BLaER1 (cell line): ENCODE data around the gene THSD7A.

Experiments
- H3K27ac ChIP-seq: shearing (Covaris generic); formaldehyde crosslinking; 2 replicates; pipeline ENCODE4 v1.8.1; 2022
- H3K27me3 ChIP-seq: shearing (Covaris generic); formaldehyde crosslinking; 2 replicates; pipeline ENCODE4 v1.8.1; 2022
- H3K36me3 ChIP-seq: shearing (Covaris generic); formaldehyde crosslinking; 2 replicates; pipeline ENCODE4 v1.8.1; 2022
- H3K4me1 ChIP-seq: shearing (Covaris generic); formaldehyde crosslinking; 2 replicates; pipeline ENCODE4 v1.8.1; 2022
- H3K4me2 ChIP-seq: shearing (Covaris generic); formaldehyde crosslinking; 2 replicates; pipeline ENCODE4 v1.8.1; 2022
- H3K4me3 ChIP-seq: shearing (Covaris generic); formaldehyde crosslinking; 2 replicates; pipeline ENCODE4 v1.8.1; 2022
- H3K9ac ChIP-seq: shearing (Covaris generic); formaldehyde crosslinking; 2 replicates; pipeline ENCODE4 v1.8.1; 2022
- H3K9me3 ChIP-seq: shearing (Covaris generic); formaldehyde crosslinking; 2 replicates; pipeline ENCODE4 v1.8.1; 2022
- H4K20me1 ChIP-seq: shearing (Covaris generic); formaldehyde crosslinking; 2 replicates; pipeline ENCODE4 v1.8.1; 2022
- Cebpa-rat ChIP-seq: shearing (Covaris generic); IDR thresholded peaks from 2 replicates; pipeline ENCODE4 v1.8.1; 2022

Gene THSD7A

DNA sequence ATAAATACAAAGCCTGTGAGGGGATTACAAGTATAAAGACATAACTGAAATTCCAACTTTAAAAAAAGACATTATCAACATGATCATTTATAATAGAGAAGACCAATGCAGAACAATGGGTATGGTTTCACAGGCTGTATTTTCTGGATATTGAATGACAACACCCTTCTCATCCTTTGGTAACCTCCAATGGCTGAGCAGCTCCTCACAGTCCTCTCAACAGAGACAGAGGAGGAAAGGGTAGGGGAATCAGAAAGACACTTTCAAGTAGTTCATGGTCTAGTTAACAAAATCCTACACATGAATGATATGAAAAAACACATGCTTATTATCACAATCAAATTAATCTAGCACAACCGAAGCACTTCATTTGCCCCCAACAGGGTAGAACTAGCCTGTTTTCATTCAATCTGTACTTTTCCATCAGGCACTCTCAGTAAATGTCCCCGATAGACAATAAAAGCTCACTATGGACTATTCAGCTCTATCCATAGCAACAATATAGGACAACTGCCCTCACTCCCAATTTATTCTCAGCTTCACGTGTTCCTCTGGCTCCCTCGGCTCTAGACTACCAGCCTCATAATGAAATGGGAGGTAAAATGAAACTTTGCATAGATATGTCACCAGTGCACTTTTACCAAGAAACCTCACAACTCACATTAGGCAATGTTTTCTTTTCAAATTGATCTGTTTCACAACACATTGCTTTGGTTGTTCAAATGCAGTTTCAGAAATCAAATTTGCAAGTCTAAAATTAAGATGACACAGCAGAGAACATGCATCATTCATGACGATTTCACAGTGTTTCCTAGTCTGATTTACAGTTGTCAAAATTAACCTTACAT, 211.4 kb downstream of the THSD7A start:
- Histone ChIP-seq H3K9me3 (no peaks in the 10 kb centered on the region), H3K27ac (no peak overlapping the region)
- no peak for TF ChIP-seq Cebpa-rat

DNA sequence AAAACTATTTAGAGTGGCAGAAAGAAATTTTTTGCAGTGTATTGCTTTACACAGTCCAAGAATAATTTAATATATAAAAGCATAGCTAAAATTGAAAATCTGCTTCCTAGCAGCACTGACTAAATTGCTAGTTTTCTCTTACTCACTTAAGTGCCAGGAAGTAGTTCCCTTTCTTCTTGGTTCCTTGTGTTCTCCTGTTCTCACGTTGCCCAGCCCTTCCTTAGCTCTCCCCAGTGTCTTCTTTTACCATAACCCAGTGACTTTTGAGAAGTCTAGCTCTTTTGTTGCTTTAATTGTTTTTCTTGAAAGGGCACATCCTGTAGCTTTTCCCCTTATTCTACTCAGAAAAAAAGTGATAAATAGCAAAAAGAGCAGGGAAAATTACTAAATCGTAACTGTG, 215.5 kb downstream of the THSD7A start:
- Histone ChIP-seq H4K20me1 (no peaks in the 10 kb centered on the region), H3K27ac (no peak overlapping the region), H3K4me1 (no peaks in the 10 kb centered on the region), H3K27me3 (no peaks in the 10 kb centered on the region), H3K9me3 (no peaks in the 10 kb centered on the region), H3K4me3 (no peak overlapping the region), H3K36me3 (no peaks in the 10 kb centered on the region), H3K4me2 (no peak overlapping the region), H3K9ac (no peak overlapping the region)
- no peak for TF ChIP-seq Cebpa-rat

More for the DNA sequence above, 211.4 kb downstream of the THSD7A start:
- H3K4me3 ChIP-seq = no peak overlapping the region
- no peaks in the 10 kb centered on the region for H3K27me3 ChIP-seq
- no peak overlapping the region for H3K9ac ChIP-seq
- H3K4me1 ChIP-seq = no peaks in the 10 kb centered on the region
- H4K20me1 ChIP-seq = no peaks in the 10 kb centered on the region
- H3K36me3 ChIP-seq = no peaks in the 10 kb centered on the region
- H3K4me2 ChIP-seq = no peak overlapping the region

DNA sequence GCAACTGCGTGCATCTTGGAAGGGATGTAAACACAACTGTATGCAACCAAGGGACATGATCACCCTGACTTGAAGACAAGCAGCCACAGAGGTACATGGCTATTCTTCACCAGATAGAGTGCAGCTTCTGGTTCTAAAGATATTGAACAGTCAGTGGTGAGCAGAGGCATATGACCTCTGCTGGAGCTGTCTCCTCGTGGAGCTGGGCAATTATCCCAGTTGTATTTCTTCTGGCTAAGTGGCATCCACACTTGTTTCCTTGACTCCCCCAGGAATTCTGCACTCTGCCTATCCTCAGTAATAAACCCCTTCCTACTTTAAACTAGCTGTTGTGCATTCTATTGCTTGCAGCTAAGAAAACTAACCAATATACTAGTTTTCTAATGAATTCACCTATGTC, 216.8 kb downstream of the THSD7A start:
- no peaks in the 10 kb centered on the region for H3K4me1 ChIP-seq
- no peaks in the 10 kb centered on the region for H3K36me3 ChIP-seq
- TF ChIP-seq Cebpa-rat = no peak
- no peak overlapping the region for H3K27ac ChIP-seq
- no peaks in the 10 kb centered on the region for H3K9me3 ChIP-seq
- no peak overlapping the region for H3K9ac ChIP-seq
- H3K4me2 ChIP-seq = no peak overlapping the region
- H3K27me3 ChIP-seq = no peaks in the 10 kb centered on the region
- no peaks in the 10 kb centered on the region for H4K20me1 ChIP-seq
- no peak overlapping the region for H3K4me3 ChIP-seq

- TF ChIP-seq Cebpa-rat = no peak
- H3K4me1 ChIP-seq = no peaks in the 10 kb centered on the region
- no peaks in the 10 kb centered on the region for H3K36me3 ChIP-seq
- H3K4me2 ChIP-seq = no peak overlapping the region
- no peak overlapping the region for H3K27ac ChIP-seq
- no peaks in the 10 kb centered on the region for H3K27me3 ChIP-seq
- no peak overlapping the region for H3K4me3 ChIP-seq
- no peaks in the 10 kb centered on the region for H3K9me3 ChIP-seq
- no peaks in the 10 kb centered on the region for H4K20me1 ChIP-seq
- no peak overlapping the region for H3K9ac ChIP-seq
These were observed 218.6 kb downstream of the THSD7A start for GRCh38 chr7:11613292-11613930.

- H3K27me3 ChIP-seq = no peaks in the 10 kb centered on the region
- no peak overlapping the region for H3K4me3 ChIP-seq
- no peak overlapping the region for H3K27ac ChIP-seq
- H4K20me1 ChIP-seq = no peaks in the 10 kb centered on the region
- no peak overlapping the region for H3K4me2 ChIP-seq
- H3K36me3 ChIP-seq = no peaks in the 10 kb centered on the region
- H3K4me1 ChIP-seq = no peaks in the 10 kb centered on the region
- no peaks in the 10 kb centered on the region for H3K9me3 ChIP-seq
- no peak overlapping the region for H3K9ac ChIP-seq
- no peak for TF ChIP-seq Cebpa-rat
These were observed 219.3 kb downstream of the THSD7A start for GRCh38 chr7:11612737-11613136.

DNA sequence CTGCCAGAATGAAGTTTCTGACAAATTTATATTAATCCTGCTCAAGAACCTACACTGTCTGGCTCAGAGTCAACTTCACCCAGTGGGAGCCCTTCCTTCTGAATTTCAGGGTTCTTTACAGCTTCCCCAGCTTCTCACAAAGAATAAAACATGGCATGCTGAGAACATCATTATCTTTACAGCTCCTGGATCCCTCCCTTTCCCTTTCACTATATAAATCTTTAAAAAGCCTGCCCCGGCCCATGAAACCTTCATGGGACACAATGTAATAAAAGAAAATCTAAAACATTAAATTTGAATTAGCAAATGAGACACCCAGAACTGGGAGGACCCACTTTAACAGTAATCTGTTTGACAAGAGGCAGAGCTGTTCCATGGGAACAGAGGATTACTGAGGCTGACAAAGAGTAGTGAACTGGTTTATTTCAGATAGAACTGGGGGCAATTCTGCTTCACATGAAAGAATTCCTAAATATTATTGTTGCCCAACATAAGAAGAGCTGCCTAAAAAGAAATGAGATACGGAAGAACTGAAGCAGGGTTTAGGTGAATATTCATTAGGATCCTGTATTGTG, 222.8 kb downstream of the THSD7A start:
- Histone ChIP-seq H3K9me3 (no peaks in the 10 kb centered on the region), H3K4me3 (no peak overlapping the region), H3K9ac (no peak overlapping the region), H4K20me1 (no peaks in the 10 kb centered on the region), H3K27ac (no peak overlapping the region), H3K4me2 (no peak overlapping the region), H3K4me1 (no peaks in the 10 kb centered on the region), H3K36me3 (no peaks in the 10 kb centered on the region), H3K27me3 (no peaks in the 10 kb centered on the region)
- TF ChIP-seq Cebpa-rat = no peak

GRCh38 chr7:11607686-11608085, 224.3 kb downstream of the THSD7A start:
- H3K9me3 ChIP-seq = no peaks in the 10 kb centered on the region
- H3K4me3 ChIP-seq = no peak overlapping the region
- no peaks in the 10 kb centered on the region for H4K20me1 ChIP-seq
- H3K27me3 ChIP-seq = no peaks in the 10 kb centered on the region
- no peak overlapping the region for H3K27ac ChIP-seq
- no peak for TF ChIP-seq Cebpa-rat
- H3K4me2 ChIP-seq = no peak overlapping the region
- H3K4me1 ChIP-seq = no peaks in the 10 kb centered on the region
- no peak overlapping the region for H3K9ac ChIP-seq
- H3K36me3 ChIP-seq = no peaks in the 10 kb centered on the region

GRCh38 chr7:11605749-11606148, 226.2 kb downstream of the THSD7A start:
- no peak overlapping the region for H3K27ac ChIP-seq
- no peaks in the 10 kb centered on the region for H3K9me3 ChIP-seq
- no peak overlapping the region for H3K4me2 ChIP-seq
- H3K4me3 ChIP-seq = no peak overlapping the region
- H3K4me1 ChIP-seq = no peaks in the 10 kb centered on the region
- no peaks in the 10 kb centered on the region for H4K20me1 ChIP-seq
- no peak overlapping the region for H3K9ac ChIP-seq
- H3K27me3 ChIP-seq = no peaks in the 10 kb centered on the region
- TF ChIP-seq Cebpa-rat = no peak
- no peaks in the 10 kb centered on the region for H3K36me3 ChIP-seq

DNA sequence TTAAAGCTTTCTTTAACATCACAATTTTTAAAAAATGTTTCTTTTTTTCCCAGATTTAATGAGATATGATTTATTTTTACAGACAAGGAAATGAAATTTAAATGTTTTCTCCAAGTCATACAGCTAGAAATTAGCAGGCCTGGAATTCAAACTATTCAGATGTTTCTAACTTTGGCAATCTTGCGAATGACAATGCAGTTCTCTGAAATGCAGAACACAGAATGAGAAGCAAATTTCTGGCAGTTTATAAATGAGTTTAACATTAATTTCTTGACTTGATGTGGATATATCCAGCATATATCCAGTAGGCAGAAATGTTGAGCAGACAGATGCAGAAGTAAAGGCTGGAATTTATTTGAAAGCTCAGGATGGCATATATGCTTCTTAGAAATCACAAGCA, 227.5 kb downstream of the THSD7A start:
- Histone ChIP-seq H3K9me3 (no peaks in the 10 kb centered on the region), H3K4me1 (no peaks in the 10 kb centered on the region), H3K36me3 (no peaks in the 10 kb centered on the region), H3K27me3 (no peaks in the 10 kb centered on the region), H3K9ac (no peak overlapping the region), H4K20me1 (no peaks in the 10 kb centered on the region), H3K4me3 (no peak overlapping the region), H3K4me2 (no peak overlapping the region), H3K27ac (no peak overlapping the region)
- no peak for TF ChIP-seq Cebpa-rat

GRCh38 chr7:11601761-11602160, 230.2 kb downstream of the THSD7A start:
- Histone ChIP-seq H3K27ac (no peak overlapping the region), H3K27me3 (no peaks in the 10 kb centered on the region), H3K4me2 (no peak overlapping the region), H3K4me3 (no peak overlapping the region), H3K36me3 (no peaks in the 10 kb centered on the region), H3K9ac (no peak overlapping the region), H3K4me1 (no peaks in the 10 kb centered on the region), H4K20me1 (no peaks in the 10 kb centered on the region), H3K9me3 (no peaks in the 10 kb centered on the region)
- no peak for TF ChIP-seq Cebpa-rat
